ENCODE data around the gene HMGCLL1.

HMGCLL1 gene

DNA sequence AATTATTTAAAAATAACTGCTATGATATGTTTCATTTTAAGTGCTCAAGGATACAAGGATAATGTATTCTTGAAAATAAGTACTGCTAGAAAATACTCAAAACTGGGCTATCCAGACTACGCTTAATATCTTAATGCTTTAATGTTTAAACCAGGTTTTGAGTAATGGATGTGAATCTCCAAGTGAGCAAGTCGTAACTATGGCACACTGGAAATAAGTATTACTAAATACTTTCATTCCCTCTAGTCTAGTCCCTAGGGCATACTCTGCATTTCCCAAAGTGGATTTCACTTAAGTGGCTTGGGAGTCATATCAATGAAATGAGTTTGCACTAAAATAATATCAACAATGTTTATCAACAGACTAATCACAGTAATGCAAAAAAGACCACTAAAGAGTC, 48.1 kb downstream of the HMGCLL1 start:
- no peak for DNase-seq

DNA sequence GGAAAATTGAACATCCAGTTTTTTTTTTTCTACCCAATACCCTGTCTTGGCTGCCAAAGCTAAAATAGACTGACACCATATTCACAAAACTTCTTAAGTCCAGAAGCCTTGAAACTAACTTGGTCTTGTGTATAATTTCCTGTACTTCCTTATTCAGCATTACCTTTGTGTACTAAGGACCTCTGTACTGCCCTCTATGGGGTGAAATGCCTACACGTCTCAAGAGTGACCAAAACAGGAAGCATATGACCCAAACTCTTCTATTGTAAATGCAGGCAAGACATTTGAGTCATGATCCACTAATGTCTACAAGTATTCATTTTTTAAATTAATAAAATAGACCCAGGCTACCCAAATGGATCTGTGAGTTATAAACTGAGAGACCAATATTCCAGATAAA, 50.4 kb downstream of the HMGCLL1 start:
- DNase-seq, result no peak

DNA sequence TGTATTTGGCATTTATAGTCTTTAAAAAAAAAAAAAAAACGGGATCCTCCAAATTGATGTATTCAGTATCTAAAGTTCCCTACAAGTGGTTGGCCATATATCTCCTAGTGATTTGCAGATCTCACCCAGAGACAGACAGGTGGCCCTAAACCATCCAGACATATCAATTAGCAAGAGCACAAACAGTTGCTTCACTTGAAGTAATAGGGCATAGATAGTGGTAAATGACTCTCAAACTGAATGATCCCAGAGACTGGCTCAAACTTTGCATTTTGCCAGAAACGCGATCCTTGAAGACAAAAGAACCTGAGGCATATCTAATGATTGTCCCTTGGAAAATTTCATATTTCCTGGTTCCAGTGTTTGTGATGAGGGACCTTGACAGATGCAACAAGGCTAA, 54.6 kb downstream of the HMGCLL1 start:
- DNase-seq, result no peak

DNA sequence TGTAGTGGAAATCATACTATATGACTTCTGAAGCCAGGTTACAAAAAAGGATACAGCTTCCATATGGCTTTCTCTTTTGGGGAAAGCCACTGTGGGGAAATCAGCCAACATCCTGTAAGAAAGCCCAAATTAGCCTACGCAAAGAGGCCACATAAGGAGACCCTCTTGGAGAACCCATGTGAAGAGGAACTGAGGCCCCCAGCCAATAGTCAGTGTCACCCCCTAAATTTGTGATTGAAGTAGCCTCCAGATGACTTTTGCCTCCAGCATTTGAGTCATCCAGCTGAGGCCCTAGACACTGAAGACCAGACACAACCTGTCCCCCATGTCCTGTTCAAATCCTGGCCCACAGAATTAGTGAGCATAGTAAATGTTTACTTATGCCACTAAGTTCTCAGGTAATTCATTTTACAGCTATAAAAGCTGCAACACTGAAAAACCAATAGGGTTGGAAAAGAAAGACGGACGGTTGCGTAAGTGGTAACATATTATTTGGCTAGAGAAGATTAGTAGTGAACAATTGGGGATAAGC, 60.4 kb downstream of the HMGCLL1 start:
- DNase-seq, result no peak

DNA sequence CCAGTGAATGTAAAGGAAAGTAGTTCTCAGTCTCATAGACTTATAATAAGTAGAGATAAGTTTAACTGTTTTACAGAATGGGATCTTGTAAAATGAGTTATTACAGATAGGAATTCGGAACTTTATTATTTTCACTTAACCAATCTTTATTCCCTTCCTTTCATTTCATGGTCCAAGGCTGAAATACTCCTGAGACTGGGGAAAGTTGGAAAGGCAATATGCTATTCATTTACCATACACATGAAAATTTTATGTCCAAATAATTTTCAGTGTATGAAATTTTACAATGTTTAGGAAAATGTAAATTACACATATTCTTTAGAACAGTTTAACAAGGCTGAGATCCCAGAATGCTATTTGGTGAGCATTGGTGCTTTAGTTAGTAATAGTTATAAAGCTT, 62.3 kb downstream of the HMGCLL1 start:
- DNase-seq, result no peak

DNA sequence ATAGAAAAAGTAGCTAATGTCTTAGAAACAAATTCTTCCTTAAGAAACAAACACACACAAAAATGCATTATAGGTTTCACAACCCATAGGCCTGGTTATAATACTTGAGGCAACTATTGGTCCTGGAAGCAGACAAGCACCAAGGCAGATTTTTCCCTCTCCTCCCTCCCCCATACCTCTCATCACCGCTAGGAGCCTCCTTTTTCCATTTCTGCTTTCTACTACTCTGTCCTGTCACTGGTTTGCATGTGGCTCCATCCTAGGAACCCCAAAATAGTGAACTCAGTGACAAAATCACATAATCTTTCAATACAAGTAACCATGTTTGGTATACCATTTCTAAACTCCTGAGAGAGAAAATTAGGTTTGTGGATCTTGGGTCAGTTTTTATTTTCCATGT, 66.1 kb downstream of the HMGCLL1 start:
- DNase-seq, result no peak

DNA sequence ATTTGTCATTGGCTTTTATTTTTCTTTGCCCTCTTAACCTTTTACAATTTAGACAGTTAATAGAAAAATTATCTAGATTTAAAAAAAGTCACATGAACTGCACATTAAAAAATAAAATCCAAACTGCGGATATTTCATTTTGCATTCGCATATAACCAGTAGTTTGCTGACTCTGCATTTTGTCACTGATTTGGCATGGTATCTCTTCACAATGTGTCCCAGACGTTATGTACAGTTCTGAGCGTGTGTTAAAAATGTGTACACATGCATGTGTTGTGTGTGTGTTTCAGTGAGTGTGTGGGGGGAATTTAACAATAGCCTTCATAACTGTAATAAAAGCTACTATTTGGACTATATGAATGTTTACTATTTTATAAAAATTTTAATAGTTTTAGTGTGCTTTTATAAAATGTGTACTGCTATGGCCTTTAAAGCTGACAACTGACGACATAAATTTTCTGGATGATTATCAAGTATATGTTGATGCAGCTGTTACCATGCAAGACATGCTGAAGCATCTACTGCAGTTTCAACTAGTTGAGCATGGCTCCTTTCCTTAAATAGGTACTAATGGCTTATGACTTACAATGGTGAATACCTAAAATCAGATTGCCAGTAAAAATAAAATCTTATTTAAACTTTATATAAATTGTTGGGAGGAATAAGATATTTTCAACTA, 67.7 kb downstream of the HMGCLL1 start:
- no peak for DNase-seq

DNA sequence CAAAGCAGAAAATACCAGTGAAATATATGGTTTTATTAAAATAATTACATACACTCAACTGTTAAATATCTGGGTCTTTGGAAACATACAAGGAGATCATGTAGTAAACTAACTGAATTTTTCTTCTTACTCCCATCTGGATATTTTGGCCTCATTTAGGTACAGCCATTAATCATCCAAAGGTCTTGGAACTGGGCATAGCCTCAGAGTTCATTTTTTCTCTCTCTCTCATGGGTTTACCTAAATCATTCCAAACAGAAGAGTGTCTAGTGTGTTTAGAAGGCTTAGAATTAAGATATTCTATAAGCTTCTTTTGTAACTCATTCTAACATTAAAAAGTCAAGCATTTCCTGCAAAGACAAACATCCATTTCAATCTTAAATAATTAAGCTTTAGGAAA, 79.4 kb downstream of the HMGCLL1 start:
- DNase-seq, result no peak

DNA sequence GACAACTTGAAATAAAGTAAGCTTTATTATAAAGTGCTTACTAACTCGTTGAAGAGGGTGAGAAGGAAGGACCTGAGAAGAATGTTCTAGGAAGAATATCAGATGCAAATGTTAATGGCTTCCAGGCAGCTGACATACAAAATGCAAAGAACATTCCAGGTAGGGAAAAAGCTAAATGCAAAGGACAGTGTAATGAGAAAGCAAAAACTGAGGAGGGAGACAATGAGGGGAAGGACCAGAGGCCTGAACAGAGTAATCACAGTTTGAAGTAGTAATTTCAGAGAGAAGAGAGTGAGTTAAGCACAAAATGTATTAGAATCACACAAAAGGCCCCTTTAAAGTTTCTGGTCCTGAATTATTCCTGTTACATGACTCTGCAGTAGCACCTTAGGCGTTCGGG, 81.3 kb downstream of the HMGCLL1 start:
- no peak for DNase-seq

DNA sequence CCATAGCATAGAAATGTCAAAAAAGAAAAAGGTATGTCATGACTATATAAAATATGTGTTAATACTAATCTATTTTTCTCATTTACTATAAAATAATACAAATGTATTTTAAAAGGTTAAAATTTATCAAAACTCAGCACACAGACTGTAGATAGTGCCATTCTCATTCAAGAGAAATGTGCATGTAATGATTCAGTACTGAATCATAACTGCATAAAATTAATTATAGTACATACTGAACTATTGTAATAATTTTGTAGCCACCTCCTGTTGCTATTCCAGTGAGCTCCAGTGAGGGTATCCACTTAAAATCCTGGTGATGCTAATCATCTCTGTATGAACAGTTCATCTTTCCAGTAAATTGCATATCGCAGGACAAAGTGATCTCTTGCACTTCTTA, 82.8 kb downstream of the HMGCLL1 start:
- DNase-seq, result no peak

DNA sequence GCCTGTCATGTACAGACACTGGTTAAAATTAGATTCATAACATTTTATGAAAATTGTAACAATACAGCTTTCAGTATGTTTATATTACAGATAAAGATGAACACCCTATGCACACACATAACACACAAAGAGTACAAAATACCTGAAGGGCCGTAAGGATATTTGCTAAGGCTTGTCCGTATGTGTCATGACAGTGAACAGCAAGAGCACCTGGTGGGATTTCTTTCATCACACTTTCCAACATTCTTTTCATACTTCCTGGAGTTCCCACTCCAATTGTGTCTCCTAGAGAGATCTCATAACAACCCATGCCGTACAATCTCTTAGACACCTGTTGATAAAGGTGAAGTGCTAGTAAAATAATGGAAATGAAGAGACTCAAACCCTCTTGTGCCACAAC, 83.7 kb downstream of the HMGCLL1 start:
- no peak for DNase-seq

DNA sequence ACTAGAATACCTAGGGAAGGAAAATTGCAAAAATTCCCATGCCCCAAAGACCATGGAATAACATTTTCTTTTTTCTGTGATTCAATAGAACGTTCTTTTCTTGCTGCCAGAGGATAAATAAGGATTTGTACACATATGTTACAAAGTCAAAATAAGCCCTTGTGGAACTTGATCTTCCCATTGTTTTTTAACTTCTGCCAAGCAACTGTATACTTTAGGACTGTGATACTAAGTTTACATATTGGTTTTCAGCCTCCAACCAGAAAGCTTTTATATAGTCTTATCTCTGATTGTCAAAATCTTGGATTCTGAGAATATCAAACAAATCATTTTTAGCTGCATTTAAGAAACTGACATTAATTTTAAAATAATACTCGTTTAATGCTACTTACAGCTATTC, 84.6 kb downstream of the HMGCLL1 start:
- DNase-seq, result no peak

DNA sequence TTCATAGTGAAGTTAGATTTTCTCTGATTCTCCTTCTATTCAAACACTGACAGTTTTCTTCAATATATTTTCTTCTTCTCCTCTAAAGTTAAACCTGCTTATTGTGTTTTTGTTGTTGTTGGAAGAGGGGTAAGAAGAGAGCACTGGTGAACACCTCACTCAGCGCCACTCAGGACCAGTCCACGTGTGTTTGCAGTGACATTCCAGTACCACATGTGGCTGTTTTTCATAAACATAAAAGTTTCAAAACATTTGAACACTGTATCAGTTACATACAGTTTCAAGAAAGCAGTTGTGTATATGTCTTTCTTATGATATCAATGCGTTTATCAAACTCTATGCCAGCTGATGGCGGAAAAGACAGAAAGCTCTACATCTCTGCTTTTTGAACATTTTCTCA, 86.7 kb downstream of the HMGCLL1 start:
- no peak for DNase-seq

DNA sequence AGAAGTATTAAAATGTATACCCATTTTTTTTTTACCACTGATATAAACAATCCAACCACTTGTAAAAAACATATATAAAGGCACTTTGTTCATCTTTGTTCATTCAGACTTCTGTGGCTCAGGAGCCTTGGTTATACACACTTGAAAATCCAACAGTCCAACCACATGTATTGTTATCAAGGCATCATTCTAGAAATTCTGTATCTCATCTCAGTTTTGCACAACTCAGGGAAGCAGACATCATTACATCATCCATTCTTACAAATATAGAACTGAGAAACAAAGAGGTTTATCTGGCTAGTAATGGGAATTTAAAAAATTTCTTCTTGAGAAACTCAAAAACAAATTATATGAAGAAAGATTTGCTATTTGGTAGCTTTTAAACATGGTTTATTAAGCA, 88.1 kb downstream of the HMGCLL1 start:
- no peak for DNase-seq

DNA sequence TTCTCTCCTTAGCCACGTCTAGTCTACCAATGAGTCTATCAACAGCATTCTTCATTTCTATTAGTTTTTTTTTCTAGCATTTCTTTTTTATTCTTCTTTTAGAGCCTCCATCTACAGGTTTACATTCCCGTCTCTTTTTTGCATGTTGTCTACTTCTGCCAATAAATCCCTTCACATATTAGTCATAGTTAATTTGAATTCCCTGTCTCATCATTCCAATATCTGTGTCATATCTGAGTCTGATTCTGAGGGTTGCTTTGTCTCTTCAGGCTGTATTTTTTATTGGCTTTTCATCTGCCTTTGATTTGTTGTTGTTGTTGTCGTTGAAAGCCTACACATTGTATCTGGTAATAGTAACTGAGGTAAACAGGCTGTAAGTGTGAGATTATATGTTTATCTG, 104.6 kb downstream of the HMGCLL1 start:
- no peak for DNase-seq

DNA sequence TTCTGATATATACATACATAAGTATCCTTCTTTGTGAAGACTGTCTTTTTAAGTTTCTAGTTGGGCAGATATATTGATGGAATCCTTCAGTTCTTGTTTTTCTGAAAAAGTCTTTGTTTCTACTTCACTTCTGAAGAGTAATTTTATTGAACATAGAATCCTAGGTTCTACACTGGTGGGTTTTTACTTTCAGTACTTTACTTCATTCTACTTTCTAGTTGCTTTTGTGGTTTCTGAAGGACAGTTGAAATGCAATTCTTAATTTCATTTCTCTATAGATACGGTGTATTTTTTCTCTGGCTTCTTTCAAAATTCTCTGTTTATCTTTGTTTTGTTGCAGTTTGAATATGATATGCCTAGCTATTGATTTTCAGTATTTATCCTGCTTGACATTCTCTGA, 105.3 kb downstream of the HMGCLL1 start:
- DNase-seq, result no peak

DNA sequence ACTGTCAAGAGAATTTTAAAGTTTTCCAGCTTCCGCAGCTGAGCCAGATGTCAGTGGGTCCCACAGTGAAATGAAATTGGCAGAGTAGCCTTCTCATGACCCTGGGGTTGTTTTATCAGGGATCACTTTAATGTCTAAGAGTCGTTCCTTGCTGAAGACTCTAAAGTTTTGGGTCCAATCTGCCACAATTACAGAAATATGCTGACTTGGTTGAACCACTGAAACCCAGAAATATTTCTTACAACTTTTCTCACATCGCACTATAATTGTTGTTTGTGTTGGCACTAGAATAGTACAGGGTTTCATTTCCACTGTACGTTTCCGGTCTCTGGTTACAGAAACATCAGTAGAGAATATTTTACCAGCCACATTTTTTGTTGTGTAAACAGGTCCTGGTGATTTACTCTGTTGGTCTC, 109.0 kb downstream of the HMGCLL1 start:
- DNase-seq, result no peak

DNA sequence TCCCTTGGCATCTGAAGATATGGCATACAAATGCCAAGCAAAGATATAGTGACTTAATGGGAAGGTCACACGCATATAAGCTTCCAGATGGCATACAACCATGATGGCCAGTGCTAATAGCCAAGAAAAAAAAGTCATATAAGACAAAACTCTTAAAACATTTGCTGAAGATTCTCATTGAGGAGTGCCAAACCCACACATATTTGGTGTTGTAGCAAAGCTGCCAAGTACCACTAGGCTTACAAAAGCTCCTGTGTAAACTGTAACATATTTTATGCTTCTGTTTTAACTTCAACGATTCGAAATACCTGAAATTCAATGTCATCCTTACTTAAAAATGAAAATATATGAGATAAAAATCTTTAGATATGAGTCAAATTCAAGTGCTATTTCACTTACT, 123.0 kb downstream of the HMGCLL1 start:
- no peak for DNase-seq

DNA sequence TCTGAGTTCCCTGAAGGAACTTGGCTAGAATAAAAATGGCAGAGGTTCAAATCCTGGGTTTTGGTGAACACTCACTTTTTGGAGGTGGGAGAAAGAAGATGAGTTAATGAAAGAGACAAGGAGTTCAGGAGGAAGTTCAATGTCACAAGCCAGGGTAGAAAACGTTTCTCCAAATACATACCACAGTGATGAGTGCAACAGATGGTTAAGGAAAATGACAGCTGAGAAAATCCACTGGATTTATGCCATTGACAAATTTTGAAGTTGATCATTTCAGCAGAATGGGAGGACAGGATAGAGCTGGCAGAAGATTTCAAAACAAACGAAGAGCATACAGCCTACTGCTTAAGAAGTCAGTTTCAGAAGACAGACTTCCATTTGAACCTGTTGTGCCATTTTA, 129.0 kb downstream of the HMGCLL1 start:
- DNase-seq, result no peak

DNA sequence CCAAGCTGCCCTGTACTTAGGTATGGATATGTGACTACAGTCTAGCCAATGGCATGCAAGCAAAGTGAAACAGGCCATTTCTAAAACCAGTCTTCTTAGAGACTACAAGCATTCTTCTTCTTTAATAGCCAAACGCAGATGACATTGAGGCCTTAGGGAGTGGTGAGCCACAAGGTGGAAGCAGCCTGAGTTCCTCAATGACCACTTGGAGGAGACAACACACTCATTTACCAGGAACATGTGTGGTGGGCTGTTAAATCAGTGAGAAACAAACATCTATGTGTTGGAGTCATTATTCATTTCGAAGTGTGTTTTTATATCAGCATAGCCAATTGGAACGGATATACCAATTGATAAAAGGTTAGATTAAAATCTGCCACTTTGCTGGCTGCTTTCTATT, 129.8 kb downstream of the HMGCLL1 start:
- no peak for DNase-seq

DNA sequence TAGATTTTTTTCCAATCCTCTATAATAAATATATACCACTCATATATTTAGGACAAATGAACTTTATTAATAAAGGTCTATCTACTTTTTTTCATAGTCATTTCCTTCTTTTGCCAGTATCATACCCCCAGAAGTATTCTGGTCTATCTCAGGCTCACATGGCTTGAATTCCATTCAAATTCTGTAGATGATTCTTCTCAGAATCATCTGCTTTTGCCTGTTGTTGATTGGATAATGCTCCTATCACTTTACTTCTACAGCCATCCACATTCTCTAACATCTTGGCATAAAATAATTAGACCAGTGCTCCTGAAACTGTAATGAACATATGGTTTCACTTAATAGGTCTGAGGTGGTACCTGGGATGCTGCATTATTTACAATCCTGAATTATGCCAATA, 130.5 kb downstream of the HMGCLL1 start:
- no peak for DNase-seq

DNA sequence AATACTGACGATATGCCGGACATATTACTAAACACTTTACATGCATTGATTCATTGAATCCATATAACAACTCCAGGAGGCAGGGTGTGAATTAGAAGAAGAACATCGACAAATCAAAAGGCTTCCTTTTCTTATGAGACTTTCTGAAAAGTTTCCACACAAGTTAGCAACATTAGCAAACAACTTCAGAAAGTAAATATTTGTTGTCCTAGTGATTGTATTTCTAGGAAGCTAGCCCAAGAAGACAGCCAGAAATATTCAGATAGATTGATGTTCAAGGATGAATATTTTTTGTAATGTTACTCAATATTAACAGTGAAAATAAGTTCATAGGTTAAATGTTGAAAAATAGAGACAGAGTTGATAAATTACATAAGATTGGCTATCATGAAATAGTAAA, 131.1 kb downstream of the HMGCLL1 start:
- no peak for DNase-seq

DNA sequence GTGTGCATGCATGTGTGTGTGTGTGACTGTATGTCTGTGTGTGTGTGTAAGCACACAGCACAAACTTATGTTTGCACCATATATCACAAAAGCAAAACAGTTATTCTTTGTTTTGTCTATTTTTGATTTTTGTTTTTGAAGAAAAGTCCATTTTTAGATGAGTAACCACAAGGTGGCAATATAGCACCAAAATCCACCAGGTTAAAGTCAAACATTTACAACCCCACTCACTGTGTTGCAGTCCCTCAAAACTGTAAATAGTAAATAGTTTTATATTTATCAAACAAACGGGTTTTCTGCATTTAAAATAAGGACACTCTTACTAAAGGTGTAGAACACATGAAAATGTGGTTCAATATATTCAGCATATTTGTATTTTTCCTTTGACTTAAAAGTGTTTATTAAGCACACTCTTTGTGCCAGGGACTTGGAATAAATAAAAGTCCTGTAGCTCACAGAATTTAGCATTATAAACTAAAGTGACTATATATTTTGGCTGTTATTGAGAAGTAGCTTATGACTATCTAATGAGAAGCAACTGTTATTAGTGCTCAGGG, 133.3 kb downstream of the HMGCLL1 start:
- no peak for DNase-seq

DNA sequence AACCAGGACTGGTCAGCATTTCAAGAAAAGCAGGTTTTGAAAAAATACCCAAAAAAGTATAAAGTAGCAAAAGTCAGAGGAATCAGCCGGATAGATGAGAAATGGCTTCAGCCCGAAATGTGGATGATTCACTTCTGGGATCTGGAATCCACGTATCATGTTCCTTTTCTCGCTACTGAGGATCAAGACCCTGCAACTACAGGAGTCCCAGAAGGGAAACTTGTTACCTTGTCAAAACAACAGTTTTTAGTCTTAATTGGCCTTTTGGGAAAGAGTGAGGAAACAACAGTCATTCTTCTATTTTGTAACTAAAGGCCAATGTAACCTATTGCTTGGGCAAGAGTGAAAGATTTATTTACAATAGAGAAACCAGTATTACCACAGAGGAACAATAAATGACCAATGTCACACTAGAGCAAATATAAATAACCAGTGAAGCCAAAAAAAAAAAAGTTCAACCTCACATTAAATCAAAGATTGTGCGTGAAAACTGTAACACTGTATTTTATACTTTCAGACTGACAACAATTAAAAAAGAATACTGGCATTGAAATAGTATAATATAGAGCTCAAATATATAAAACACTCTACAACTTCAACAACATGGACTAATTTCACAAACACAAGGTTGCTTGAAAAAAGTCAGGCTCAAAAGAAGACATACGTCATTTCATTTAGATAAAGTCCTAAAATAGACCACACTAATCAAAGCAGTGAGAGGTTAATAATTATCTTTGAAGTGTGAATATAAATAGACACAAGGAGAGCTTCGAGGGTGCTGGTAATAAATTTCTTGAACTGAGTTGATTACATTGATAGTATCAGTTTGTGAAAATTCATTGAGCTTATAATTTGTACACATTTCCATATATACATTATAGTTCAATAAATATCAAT, 135.5 kb downstream of the HMGCLL1 start:
- no peak for DNase-seq

All from activated naive CD4-positive, alpha-beta T cell (primary cell).